ENCODE data around the gene ZBTB33. TPM values are rescaled to one million over a fixed set of nuclear protein-coding genes. Genes with fewer than 3 reads are reported as not detected.

ZBTB33 gene
- total and polyA plus RNA-seq, 8 donors = 0.58 to 15.1 (median 3.7) TPM

GRCh38 chrX:120274958-120275357, 24.3 kb downstream of the ZBTB33 start:
- Histone ChIP-seq H3K27ac (no peak overlapping the region), H3K27me3 (peaks cover 0 to 5% (median 0%) of the 10 kb centered on the region in 3 donors), H3K4me1 (no peaks in the 10 kb centered on the region), H3K36me3 (no peaks in the 10 kb centered on the region), H3K4me3 (no peak overlapping the region), H3K9me3 (no peaks in the 10 kb centered on the region)
- DNase-seq = no peak
- WGBS, 5 donors = 60 to 74% (median 65%) methylated on average over 2 of the region's 2 CpGs
- TF ChIP-seq POLR2A (IDR thresholded peaks at IDR 0.05) = no peak
- no peak for TF ChIP-seq EP300 (IDR thresholded peaks at IDR 0.05)
- TF ChIP-seq, protein P1, sequence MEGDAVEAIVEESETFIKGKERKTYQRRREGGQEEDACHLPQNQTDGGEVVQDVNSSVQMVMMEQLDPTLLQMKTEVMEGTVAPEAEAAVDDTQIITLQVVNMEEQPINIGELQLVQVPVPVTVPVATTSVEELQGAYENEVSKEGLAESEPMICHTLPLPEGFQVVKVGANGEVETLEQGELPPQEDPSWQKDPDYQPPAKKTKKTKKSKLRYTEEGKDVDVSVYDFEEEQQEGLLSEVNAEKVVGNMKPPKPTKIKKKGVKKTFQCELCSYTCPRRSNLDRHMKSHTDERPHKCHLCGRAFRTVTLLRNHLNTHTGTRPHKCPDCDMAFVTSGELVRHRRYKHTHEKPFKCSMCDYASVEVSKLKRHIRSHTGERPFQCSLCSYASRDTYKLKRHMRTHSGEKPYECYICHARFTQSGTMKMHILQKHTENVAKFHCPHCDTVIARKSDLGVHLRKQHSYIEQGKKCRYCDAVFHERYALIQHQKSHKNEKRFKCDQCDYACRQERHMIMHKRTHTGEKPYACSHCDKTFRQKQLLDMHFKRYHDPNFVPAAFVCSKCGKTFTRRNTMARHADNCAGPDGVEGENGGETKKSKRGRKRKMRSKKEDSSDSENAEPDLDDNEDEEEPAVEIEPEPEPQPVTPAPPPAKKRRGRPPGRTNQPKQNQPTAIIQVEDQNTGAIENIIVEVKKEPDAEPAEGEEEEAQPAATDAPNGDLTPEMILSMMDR (IDR thresholded peaks at IDR 0.05) = no peak
- no peak for TF ChIP-seq POLR2AphosphoS5 (IDR thresholded peaks at IDR 0.05)
- intact Hi-C loops (cut with DNase I; ENCODE audit: low total_unique reads) = no loop called here

GRCh38 chrX:120281021-120281624, 30.5 kb downstream of the ZBTB33 start:
- DNase-seq = no peak
- peaks cover 0 to 3% (median 0%) of the 10 kb centered on the region in 3 donors for H3K27me3 ChIP-seq
- H3K27ac ChIP-seq = no peak overlapping the region
- 67 to 87% (median 78%) methylated on average over 6 to 10 of the region's 10 CpGs for WGBS, 5 donors
- TF ChIP-seq EP300 (IDR thresholded peaks at IDR 0.05) = no peak
- no peak for TF ChIP-seq POLR2AphosphoS5 (IDR thresholded peaks at IDR 0.05)
- no peak for TF ChIP-seq POLR2A (IDR thresholded peaks at IDR 0.05)
- TF ChIP-seq, protein P1 (IDR thresholded peaks at IDR 0.05) = no peak
- H3K4me3 ChIP-seq = no peak overlapping the region
- intact Hi-C loops (cut with DNase I; ENCODE audit: low total_unique reads) = no loop called here
- H3K4me1 ChIP-seq = no peaks in the 10 kb centered on the region
- no peaks in the 10 kb centered on the region for H3K36me3 ChIP-seq
- no peaks in the 10 kb centered on the region for H3K9me3 ChIP-seq

DNA sequence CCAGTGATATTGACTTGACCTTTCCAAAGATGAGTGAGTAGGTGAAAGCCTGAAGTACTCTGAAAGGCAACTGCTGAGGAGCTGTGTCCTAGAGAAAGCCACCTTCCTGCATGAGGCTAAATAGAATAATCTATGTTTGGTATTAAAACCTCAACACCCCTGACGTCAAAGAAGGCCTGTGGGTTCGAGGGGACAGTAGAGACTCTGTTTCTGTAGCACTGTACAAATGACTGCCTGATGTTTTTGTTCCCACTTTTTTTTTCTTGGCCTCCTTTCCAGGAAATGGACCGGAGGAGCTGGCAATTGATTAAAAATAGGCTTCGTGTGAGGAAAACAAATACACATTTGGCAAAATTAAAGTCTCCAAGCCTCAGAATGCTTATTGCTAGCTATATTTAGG, 31.1 kb downstream of the ZBTB33 start:
- intact Hi-C loops (cut with DNase I; ENCODE audit: low total_unique reads) = no loop called here
- H3K4me3 ChIP-seq = no peak overlapping the region
- H3K9me3 ChIP-seq = no peaks in the 10 kb centered on the region
- no peak for DNase-seq
- peak overlapping the region in 2 of 5 donors; percentile 24 to 31 for H3K27ac ChIP-seq
- WGBS, 5 donors = 28 to 47% (median 31%) methylated on average over 4 of the region's 4 CpGs
- H3K27me3 ChIP-seq = peaks cover 0 to 3% (median 0%) of the 10 kb centered on the region in 3 donors
- TF ChIP-seq, protein P1 (IDR thresholded peaks at IDR 0.05) = no peak
- TF ChIP-seq POLR2AphosphoS5 (IDR thresholded peaks at IDR 0.05) (no peak), EP300 (IDR thresholded peaks at IDR 0.05) (no peak), POLR2A (IDR thresholded peaks at IDR 0.05) (no peak)
- H3K36me3 ChIP-seq = no peaks in the 10 kb centered on the region
- H3K4me1 ChIP-seq = no peaks in the 10 kb centered on the region

DNA sequence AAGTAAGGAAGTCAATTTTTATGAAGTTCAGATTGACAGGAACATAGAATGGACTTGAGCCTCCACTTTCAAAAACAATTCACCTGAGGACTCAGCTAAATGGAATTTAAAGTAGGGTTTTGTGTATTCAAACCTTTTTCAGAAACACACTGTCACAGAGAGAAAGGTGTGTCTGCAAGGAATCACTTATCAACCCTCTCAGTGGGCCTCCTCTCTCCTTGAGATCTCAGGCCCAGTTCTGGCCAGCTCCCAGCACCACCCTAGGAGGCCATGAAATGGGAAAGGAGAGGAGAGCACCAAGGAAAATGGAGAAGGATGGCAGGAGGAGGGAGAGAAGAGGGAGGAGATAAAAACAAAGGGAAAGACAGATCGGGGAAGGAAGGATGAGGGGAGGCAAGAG, 32.1 kb downstream of the ZBTB33 start:
- WGBS, 5 donors = 69 to 100% (median 77%) methylated on average over 1 of the region's 1 CpG
- no peak overlapping the region for H3K4me3 ChIP-seq
- H3K9me3 ChIP-seq = no peaks in the 10 kb centered on the region
- DNase-seq = no peak
- no peak for TF ChIP-seq POLR2AphosphoS5 (IDR thresholded peaks at IDR 0.05)
- no peak for TF ChIP-seq EP300 (IDR thresholded peaks at IDR 0.05)
- TF ChIP-seq, protein P1 (IDR thresholded peaks at IDR 0.05) = no peak
- TF ChIP-seq POLR2A (IDR thresholded peaks at IDR 0.05) = no peak
- H3K36me3 ChIP-seq = no peaks in the 10 kb centered on the region
- H3K27me3 ChIP-seq = peaks cover 0 to 3% (median 0%) of the 10 kb centered on the region in 3 donors
- peak overlapping the region in 1 of 5 donors; percentile 24 for H3K27ac ChIP-seq
- no peaks in the 10 kb centered on the region for H3K4me1 ChIP-seq
- intact Hi-C loops (cut with DNase I; ENCODE audit: low total_unique reads) = no loop called here

All from stomach (tissue), 9 donors.